Measurements from ENCODE around the gene CLEC2L.

DNA sequence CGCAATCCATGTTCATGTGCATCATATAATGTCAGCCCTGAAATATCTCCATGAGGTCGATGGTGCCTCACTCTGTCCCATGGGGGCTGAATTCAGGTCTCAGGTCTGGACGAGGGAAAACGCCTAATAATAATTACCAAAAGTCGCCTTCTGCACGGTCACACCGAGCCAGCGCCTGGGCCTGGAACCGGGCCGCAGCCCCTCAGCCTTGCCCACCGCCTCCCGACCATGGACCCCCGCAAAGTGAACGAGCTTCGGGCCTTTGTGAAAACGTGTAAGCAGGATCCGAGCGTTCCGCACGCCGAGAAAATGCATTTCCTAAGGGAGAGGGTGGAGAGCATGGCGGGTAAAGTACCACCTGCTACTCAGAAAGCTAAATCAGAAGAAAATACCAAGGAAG lies 21.3 kb upstream of the CLEC2L start:
- TF ChIP-seq, protein P1, sequence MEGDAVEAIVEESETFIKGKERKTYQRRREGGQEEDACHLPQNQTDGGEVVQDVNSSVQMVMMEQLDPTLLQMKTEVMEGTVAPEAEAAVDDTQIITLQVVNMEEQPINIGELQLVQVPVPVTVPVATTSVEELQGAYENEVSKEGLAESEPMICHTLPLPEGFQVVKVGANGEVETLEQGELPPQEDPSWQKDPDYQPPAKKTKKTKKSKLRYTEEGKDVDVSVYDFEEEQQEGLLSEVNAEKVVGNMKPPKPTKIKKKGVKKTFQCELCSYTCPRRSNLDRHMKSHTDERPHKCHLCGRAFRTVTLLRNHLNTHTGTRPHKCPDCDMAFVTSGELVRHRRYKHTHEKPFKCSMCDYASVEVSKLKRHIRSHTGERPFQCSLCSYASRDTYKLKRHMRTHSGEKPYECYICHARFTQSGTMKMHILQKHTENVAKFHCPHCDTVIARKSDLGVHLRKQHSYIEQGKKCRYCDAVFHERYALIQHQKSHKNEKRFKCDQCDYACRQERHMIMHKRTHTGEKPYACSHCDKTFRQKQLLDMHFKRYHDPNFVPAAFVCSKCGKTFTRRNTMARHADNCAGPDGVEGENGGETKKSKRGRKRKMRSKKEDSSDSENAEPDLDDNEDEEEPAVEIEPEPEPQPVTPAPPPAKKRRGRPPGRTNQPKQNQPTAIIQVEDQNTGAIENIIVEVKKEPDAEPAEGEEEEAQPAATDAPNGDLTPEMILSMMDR (IDR thresholded peaks at IDR 0.05; ENCODE audit: poor library complexity, severe bottlenecking), result no peak
- no peak for TF ChIP-seq REST (IDR thresholded peaks at IDR 0.05; ENCODE audit: borderline replicate concordance)
- no peak for TF ChIP-seq RAD21 (conservative IDR thresholded peaks at IDR 0.05)
- TF ChIP-seq EP300 (conservative IDR thresholded peaks at IDR 0.05; ENCODE audit: poor library complexity, severe bottlenecking), result no peak
- no peak for TF ChIP-seq SMC3 (conservative IDR thresholded peaks at IDR 0.05; ENCODE audit: poor library complexity)
- TF ChIP-seq POLR2AphosphoS5 (IDR thresholded peaks at IDR 0.05), result no peak
- TF ChIP-seq TAF1 (IDR thresholded peaks at IDR 0.05; ENCODE audit: low read depth), result no peak
- no peak for TF ChIP-seq EZH2 (IDR thresholded peaks at IDR 0.05; ENCODE audit: borderline replicate concordance, insufficient read depth, low read length, poor library complexity, severe bottlenecking)
- TF ChIP-seq MXI1 (conservative IDR thresholded peaks at IDR 0.05; ENCODE audit: poor library complexity, severe bottlenecking), result no peak

Measured in neural cell (in vitro differentiated cells).